ENCODE results near the gene PELI2. TPM values are rescaled to one million over a fixed set of nuclear protein-coding genes. Genes with fewer than 3 reads are reported as not detected.

Gene PELI2
- total RNA-seq, 1 donor from 2014 or later = 1.6 TPM

DNA sequence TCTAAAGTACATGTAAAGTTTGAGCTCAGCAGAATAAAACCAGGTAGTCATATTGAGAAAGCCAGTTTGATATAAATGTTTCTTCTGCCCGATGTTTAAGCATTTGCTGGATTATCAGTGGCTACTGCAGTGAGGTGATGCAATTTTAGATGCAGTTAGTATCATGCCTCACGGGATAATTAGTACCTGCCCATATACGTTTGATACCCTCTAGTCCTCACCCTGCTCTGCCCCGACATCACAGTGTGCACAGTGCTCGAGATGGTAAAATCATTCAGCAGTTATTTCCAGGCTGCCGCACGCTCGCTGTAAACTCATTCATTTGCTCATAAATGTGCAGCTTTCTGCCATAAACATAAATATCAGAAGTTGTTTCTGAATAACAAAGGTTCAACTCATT lies 152.7 kb downstream of the PELI2 start:
- intact Hi-C loops (cut with micrococcal nuclease) = no loop called here

DNA sequence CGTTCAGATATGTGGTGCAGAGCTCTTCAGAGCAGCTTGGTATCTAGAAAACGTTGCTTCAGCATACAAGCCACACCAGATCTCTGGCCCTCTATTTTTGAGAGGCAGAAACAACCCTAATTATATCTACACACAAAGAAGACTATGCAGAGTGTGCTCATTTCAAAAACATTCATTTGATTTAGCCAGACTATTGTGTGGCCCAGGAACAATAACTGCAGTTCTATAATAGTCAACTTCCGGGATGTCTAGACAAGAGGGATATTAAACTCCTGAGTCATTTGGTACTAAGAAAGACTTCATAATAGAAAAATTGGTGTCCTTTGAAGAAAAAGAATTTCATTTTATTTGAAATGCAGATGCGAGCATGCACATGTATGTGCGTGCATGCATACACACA lies 153.8 kb downstream of the PELI2 start:
- ATAC-seq (no peak), DNase-seq (no peak)
- intact Hi-C loops (cut with micrococcal nuclease) = no loop called here

More for the DNA sequence above, 152.7 kb downstream of the PELI2 start:
- ATAC-seq (no peak), DNase-seq (no peak)

DNA sequence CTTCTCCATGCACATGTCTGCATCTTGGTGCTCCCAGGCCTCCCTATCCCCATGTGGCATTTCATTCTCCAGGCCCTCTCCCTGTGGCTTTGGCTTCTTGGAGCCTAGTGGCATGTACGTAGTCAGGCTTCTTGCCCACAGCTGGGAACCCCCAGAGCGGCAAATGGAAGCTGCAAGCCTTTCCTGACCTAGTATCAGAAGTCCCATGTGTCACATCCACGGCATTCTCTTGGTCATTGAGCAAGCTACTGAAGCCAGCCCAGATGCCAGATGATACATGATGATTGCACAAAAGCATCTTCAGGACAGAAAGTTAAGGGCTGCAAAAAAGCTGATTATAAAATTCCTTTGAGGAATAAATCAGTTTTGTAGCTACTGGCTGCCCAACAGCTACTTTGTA lies 154.9 kb downstream of the PELI2 start:
- DNase-seq = peak; percentile 33
- ATAC-seq = peak; percentile 63
- intact Hi-C loops (cut with micrococcal nuclease) = no loop called here

DNA sequence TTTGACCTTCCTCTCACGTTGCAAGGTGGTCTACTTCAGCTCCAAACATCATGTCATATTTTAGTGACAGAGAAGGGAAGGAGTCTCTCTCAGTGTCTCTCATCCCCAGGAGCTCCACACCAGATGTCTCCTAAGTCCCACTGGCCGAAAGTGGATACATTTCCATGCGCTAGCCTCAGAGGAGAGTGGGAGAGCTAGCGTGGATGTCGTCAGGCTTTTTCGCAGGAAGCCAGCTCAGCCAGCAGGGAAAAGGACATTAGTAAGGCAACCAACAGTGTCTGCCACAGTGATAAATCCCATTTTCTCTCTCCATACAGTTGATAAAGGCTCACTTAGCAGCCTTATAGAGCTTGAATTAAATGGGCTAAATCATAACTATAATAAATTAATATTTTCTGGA lies 155.7 kb downstream of the PELI2 start:
- DNase-seq (peak; percentile 31), ATAC-seq (peak; percentile 71)
- intact Hi-C loops (cut with micrococcal nuclease) = no loop called here

DNA sequence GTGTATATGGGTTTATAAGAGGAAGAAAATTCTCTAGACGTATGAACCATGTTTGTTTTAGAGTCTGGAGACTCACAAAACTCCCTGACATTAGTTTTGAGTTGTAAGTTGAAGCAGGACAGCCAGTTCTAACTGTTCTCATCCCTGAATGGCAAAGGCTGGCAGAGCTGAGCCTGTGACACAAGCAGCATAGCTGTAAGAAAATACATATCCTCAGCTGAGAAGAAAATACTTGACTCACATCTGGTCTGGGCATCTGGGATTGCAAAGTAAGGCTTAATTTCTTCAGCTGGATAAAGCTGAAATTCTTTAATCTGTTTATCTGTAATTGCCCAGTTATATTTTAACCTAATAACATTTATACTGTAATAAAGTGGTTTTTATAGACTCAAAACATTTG lies 156.3 kb downstream of the PELI2 start:
- ATAC-seq (no peak), DNase-seq (no peak)
- intact Hi-C loops (cut with micrococcal nuclease) = no loop called here

DNA sequence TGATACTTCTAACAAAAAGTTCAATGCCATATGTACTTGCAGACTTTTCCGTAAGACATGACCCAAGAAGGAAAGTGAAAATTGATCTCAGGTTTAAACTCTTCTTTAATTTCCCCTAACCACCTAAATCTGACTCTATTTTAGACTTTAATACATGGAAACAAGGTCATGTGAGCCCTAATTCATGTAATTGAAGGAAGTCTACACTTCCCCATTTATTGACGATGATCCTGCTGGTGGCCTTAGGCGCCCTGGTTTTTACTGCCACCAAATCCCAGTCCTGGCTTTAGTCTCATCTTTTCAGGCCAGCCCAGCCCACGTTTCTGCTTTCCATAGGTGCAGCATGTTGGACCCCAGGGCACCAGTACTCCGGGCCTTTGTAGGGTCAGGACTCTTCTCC lies 157.9 kb downstream of the PELI2 start:
- DNase-seq (no peak), ATAC-seq (no peak)
- intact Hi-C loops (cut with micrococcal nuclease) = no loop called here

DNA sequence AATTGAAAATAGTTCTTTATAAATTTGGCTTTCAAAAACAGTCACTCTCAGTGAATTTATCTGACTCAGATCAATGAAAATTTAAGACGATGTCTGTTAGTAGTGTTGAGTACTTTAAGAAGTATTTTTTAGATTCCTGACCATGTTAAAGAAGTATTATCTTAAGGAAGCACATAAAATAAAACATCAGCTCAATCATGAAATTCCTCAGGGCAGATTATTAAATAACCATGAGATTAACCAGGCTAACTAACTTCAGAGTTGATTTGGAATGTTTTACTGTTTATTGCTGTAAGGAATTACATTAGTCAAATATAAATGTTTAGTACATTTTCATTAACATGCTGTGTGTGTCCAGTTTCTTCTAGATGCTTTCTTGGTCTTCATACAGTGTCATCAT lies 160.2 kb downstream of the PELI2 start:
- ATAC-seq = no peak
- intact Hi-C loops (cut with micrococcal nuclease) = no loop called here
- no peak for DNase-seq

DNA sequence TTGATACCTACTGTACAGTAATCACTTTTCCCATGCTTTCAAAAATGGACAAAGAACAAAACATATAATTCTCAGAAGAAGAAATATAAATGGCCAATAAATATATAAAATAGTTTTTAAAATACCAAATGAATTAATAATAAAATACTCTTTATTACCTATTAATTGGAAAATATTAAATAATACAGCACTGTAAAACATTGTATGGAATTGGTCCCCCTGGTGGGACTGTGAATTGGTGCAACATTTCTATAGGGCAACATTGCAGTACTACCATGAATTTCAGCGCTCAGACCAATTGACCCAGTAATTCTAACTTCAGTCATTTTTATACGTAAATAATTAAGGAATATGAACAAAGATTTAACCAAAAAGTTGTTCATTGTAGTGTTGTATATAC lies 162.6 kb downstream of the PELI2 start:
- intact Hi-C loops (cut with micrococcal nuclease) = no loop called here

DNA sequence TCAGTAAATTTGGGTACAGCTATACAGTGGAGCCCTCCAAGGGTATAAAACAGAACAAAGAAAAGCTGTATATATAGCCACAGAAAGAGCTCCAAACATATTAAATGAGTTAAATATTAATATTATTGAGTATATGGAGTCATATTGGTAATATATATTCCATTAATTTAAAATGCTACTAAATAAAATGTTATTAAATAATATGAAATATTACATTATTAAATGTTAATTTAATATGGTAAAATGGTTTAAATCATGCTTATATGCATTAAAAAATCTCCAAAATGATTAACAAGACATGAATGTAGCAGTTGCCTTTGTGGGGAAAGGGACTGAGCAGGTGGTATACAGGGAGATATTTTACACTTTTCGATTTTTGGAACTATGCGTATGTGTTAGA lies 164.0 kb downstream of the PELI2 start:
- intact Hi-C loops (cut with micrococcal nuclease) = no loop called here
- no peak for ATAC-seq
- no peak for DNase-seq

More for the DNA sequence above, 162.6 kb downstream of the PELI2 start:
- ATAC-seq (no peak), DNase-seq (no peak)

DNA sequence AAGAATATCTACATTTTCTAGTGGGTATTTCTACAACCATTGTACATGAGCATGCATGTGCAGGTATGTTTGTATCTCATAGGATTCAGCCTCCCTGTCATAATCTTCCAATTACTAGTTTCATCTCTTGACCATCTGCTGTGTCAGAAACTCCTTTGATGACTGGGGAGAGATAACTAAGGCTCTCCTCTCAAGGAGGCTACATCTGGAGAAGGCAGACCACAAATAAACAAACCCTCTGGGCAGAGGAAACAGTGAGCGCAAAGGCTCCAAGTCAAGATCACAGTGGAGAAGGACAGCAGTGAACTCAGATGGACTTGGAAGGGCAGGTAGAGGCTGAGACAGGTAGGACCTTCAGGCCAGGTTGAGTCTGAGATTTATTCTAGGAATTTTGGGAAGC lies 166.4 kb downstream of the PELI2 start:
- ATAC-seq = no peak
- DNase-seq = no peak
- intact Hi-C loops (cut with micrococcal nuclease) = no loop called here

DNA sequence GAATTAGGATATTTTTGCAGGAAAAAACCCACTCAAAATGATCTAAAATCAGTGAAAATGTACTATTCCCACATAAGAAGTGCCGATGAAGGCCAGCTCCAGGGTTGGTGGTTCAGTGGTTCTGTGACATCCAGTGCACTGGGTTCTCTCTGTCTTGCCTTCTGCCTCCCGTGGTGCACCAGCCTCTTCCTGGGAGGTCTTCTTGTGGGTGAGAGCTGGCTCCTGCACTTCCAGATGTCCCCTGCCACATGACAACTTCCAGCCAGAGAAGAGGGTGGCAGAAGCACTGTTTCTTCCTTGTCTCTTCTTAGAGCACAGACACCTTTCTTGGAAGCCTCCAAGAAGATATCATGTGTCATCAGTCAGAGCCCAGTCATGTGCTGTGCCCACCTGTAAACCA lies 170.9 kb downstream of the PELI2 start:
- DNase-seq (no peak), ATAC-seq (no peak)
- intact Hi-C loops (cut with micrococcal nuclease) = no loop called here

DNA sequence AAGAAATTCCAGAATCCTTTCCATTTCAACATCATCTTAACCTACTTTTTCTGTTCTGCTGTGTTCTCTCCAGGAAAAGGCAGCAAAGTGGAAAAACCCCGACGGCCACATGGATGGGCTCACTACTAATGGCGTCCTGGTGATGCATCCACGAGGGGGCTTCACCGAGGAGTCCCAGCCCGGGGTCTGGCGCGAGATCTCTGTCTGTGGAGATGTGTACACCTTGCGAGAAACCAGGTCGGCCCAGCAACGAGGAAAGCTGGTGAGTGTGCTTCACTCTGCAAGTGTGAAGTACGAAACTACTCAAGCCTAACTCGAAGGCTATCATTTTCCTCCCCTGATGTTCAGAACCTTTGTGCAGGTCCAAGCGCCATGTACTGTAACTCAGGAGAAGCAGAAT lies 172.0 kb downstream of the PELI2 start:
- ATAC-seq (no peak), DNase-seq (no peak)
- intact Hi-C loops (cut with micrococcal nuclease) = no loop called here

DNA sequence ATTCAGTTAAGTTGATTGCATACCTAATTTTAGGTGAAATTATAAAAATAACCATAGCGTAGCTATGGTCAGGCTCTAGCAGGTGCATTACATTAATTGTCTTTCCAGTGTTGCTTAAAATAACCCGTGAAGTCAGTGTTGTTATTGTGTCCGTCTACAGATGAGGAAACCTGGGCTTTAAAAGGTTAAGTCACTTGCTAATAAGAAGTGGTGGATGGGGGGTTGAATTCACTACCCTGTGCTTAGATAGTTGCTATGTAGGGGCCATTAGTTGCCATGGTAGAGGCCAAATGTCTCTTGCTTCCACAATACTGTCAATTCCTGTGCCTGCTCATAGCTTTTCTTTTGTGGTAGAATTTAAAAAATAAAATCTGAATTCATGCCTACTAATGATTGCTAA lies 174.8 kb downstream of the PELI2 start:
- intact Hi-C loops (cut with micrococcal nuclease) = no loop called here
- DNase-seq (no peak), ATAC-seq (no peak)

DNA sequence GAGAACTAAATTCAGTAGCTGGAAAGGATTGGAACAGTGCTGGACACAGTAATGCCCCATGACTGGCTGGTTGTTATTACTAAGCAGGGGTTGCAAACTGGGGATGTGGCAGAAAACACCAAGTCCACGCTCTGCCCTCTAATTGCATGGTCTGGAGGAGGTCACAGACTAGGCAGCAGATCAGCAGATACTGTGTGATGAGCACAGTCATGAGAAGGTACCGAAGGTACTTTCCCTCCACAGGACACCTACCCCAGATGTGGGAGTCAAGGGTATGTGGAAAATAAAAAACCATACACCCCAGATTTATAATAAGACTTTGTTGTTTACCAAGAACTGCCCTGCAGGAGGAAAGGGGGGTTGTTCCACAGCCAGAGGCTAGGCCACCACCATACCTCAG lies 175.3 kb downstream of the PELI2 start:
- ATAC-seq = no peak
- intact Hi-C loops (cut with micrococcal nuclease) = no loop called here
- no peak for DNase-seq

DNA sequence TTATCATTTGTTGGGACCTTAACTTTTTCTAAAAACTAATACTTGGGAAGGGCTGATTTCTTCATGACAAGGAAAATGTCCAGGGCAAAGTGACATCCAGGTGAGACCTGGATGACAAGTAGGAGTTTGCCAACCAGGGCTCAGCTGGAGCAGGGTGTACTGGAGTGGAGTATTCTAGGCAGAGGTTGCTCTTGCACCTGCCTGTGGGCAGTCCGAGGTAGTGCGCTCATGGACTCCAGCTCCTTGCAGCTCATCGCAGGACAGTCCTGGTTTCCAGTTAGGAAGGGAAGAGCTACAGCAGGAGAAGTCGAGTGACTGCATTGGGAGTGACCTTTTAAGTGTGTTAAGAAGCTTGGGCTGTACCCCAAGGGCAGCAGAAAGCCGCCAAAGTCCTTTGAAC lies 175.9 kb downstream of the PELI2 start:
- DNase-seq (no peak), ATAC-seq (no peak)
- intact Hi-C loops (cut with micrococcal nuclease) = no loop called here

DNA sequence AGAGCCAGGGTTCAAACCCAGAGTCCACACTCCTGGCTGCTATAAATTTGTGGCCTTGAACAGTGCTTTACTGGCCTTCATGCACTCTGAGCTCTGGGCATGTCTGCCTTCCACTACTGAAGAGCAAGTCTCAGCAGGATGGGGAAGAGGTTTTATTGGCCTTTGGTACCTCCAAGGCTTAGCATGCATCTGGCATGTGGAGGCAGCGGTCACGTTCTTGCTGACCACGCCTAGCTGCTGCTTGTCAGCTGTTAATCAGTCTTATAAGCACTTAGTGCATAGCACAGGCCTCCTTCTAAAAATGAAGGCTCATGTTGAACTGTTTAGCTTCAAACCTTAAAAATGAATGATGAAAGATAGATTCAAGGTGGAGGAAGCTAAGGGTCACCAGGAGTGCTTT lies 177.5 kb downstream of the PELI2 start:
- DNase-seq (no peak), ATAC-seq (no peak)
- intact Hi-C loops (cut with micrococcal nuclease) = no loop called here

DNA sequence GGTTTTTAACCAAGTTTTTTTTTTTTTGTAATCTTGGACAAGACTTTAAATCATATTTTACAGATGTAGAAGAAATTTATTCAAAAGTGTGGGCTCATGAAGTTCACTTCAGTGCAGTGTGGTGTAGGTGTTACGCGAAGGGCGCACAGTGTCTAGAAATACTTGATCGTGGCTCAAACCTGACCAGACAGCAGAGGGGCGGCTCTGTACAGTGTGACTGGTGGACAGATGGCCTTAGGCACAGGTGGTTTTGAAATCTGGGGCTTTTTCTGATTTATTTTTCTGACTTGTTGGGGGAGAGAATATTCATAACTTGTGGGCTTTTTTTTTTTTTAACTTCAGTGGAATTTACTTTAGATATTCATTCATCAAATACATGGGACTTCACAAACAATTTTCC lies 179.2 kb downstream of the PELI2 start:
- intact Hi-C loops (cut with micrococcal nuclease) = no loop called here
- DNase-seq (no peak), ATAC-seq (no peak)

DNA sequence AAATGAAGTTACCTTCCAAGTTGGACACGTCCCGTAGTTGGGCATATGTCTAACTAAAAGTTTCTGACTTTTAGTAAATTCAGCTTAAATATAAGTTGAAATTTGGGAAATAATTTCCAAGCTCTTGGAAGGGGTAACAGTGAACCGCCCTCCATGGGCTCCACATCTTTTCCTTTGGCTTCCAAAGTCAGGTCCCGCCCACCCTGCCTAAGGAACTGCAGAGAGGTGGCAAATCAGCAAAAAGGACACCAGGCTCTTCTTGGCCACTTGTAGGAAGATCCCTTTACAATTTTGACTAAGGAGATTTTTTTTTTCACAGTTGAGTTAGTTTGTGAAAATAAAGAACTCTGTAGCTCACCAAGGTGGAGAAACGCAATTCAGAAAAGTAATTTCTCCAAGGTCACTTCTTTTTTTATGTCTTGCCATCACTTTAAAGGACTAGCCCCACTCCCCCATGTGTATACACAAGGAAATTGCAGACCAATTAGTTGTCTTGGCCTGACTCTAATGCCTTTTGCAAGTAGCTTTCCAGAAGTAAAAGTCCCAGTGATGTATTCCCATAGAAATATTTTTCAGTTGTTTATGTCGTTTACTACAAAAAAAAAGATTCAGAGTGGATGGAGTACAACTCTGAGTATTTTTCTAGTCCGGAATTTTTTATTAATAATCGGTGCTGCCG lies 181.2 kb downstream of the PELI2 start:
- no peak for DNase-seq
- ATAC-seq = no peak
- intact Hi-C loops (cut with micrococcal nuclease) = no loop called here

DNA sequence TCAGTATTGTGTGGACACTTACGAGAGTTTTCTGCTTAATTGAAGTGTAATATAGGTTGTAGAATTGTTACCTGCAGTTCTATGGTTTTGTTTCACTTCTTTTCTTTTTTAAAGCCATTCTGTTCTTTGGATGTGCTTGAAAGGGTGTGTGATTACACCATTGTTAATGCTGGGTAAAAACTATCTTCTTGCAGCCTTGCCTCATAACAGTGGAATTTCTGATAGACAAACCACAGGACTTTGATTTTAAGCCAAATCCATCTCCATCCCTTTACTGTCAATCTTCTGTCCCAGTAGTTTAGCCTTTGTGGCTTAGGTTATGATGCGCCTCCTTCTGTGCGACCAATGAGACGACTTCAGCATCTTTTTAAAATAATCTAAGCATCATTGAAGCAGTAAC lies 182.3 kb downstream of the PELI2 start:
- intact Hi-C loops (cut with micrococcal nuclease) = no loop called here
- DNase-seq = no peak
- ATAC-seq = no peak

DNA sequence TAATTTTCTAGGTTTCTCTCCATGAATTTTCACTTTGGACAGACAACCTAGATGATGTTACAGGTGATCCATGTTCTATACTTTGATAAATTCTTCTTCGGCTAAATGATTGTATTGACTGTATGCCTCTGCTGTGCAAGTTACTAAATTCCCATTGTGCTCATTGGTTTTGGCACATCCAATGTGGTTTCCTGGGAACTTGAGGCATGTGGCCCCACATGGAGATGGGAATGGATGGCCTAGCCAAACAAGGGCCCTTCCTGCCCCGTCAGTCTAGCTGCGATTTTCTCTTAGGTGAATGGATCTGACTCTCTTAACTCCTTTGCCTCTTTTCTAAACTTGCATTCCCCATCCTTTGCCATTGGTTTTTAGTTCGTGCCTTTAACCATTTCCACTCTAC lies 186.2 kb downstream of the PELI2 start:
- ATAC-seq = no peak
- DNase-seq = no peak
- intact Hi-C loops (cut with micrococcal nuclease) = no loop called here

DNA sequence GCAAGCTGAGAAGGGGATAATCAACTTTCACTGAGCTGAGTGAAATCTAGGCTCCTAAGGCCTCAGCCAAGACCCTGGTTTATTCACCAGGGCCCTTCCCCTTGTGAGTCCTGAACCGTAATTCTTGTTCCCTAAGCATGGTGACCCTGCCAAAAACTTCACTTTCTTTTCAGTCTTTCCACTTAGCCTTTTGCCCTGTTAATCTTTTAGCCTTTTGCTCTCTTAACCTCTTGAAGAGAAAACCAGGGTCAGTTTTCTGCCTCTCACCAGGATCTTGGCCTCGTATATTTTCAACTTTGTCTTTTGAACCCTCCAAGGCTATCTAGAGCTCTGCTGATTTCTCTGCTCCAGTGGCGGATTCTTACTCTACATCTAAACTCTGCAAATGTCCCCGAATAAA lies 191.0 kb downstream of the PELI2 start:
- DNase-seq (no peak), ATAC-seq (no peak)
- intact Hi-C loops (cut with micrococcal nuclease) = no loop called here

DNA sequence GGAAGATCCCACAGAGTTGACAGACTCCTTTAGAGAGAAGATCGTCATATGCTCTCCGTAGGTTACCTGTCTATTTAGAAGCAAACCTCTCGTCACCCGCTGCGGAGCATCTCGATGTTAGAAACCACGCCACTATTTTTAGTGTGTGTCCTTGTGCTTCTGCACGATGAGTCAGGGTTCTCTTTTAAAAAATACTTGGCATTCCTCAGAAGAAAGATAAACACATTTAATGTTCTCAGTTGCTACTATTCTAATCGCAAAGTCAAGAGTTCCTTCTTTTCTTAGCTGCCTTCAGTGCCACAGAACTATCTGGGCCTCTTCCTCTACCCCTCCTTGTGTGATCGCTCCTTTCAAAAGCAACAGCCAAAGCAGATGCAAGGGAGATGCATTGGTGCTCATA lies 192.4 kb downstream of the PELI2 start:
- intact Hi-C loops (cut with micrococcal nuclease) = no loop called here
- DNase-seq (no peak), ATAC-seq (peak; percentile 66)
